Mononuclear cell (primary cell): ENCODE measurements around the gene LPP. TPM values are rescaled to one million over a fixed set of nuclear protein-coding genes. Genes with fewer than 3 reads are reported as not detected.

Source experiments
- H3K27me3 ChIP-seq: 2 replicates; pipeline ENCODE4 v1.6.0; 2011; ENCODE audit warnings: low read length, control low read depth; ENCODE audit not compliant: insufficient read depth
- H3K4me1 ChIP-seq: 2 replicates; pipeline ENCODE4 v1.5.1; 2011; ENCODE audit warnings: mild to moderate bottlenecking, low read length, control low read depth; ENCODE audit not compliant: insufficient read depth
- H3K4me3 ChIP-seq: 2 replicates; pipeline ENCODE4 v1.5.1; 2011; ENCODE audit warnings: mild to moderate bottlenecking, low read length, moderate library complexity
- H3K9me3 ChIP-seq: 2 replicates; pipeline ENCODE4 v1.5.1; 2011; ENCODE audit warnings: low read depth, mild to moderate bottlenecking, control low read depth, low read length
- total RNA-seq: library from RNA; depleted of rRNA; stranded (reverse); fragments of >200 nt; gene quantifications from one replicate; pipeline ENCODE4 v1.2.3, GENCODE V29; 2012

The LPP gene
- total RNA-seq, 1 donor: 32.5 TPM

GRCh38 chr3:188825901-188826300, 671.9 kb downstream of the LPP start:
- Histone ChIP-seq H3K27me3 (no peaks in the 10 kb centered on the region), H3K4me3 (no peak overlapping the region), H3K4me1 (peaks cover 37% of the 10 kb centered on the region), H3K9me3 (no peaks in the 10 kb centered on the region)

- Histone ChIP-seq H3K9me3 (no peaks in the 10 kb centered on the region), H3K4me3 (no peak overlapping the region), H3K4me1 (peaks cover 40% of the 10 kb centered on the region), H3K27me3 (no peaks in the 10 kb centered on the region)
Measured at GRCh38 chr3:188826574-188826973, 672.6 kb downstream of the LPP start.

- H3K9me3 ChIP-seq: no peaks in the 10 kb centered on the region
Measured at GRCh38 chr3:188827103-188827502, 673.1 kb downstream of the LPP start.

GRCh38 chr3:188827576-188827975, 673.6 kb downstream of the LPP start:
- no peaks in the 10 kb centered on the region for H3K9me3 ChIP-seq
- peaks cover 34% of the 10 kb centered on the region for H3K4me1 ChIP-seq
- no peak overlapping the region for H3K4me3 ChIP-seq
- no peaks in the 10 kb centered on the region for H3K27me3 ChIP-seq

More at GRCh38 chr3:188827103-188827502, 673.1 kb downstream of the LPP start:
- Histone ChIP-seq H3K27me3 (no peaks in the 10 kb centered on the region), H3K4me1 (peaks cover 38% of the 10 kb centered on the region), H3K4me3 (no peak overlapping the region)

- Histone ChIP-seq H3K9me3 (no peaks in the 10 kb centered on the region), H3K4me3 (no peak overlapping the region), H3K27me3 (no peaks in the 10 kb centered on the region), H3K4me1 (peaks cover 26% of the 10 kb centered on the region)
Measured at GRCh38 chr3:188829130-188829529, 675.2 kb downstream of the LPP start.

- H3K4me3 ChIP-seq: no peak overlapping the region
- H3K27me3 ChIP-seq: no peaks in the 10 kb centered on the region
- peaks cover 30% of the 10 kb centered on the region for H3K4me1 ChIP-seq
- H3K9me3 ChIP-seq: no peaks in the 10 kb centered on the region
Measured at GRCh38 chr3:188829576-188829975, 675.6 kb downstream of the LPP start.

- H3K4me3 ChIP-seq: no peak overlapping the region
- no peaks in the 10 kb centered on the region for H3K27me3 ChIP-seq
- peaks cover 31% of the 10 kb centered on the region for H3K4me1 ChIP-seq
- H3K9me3 ChIP-seq: no peaks in the 10 kb centered on the region
Measured at GRCh38 chr3:188830893-188831292, 676.9 kb downstream of the LPP start.

GRCh38 chr3:188832146-188832545, 678.2 kb downstream of the LPP start:
- H3K9me3 ChIP-seq: no peaks in the 10 kb centered on the region
- no peak overlapping the region for H3K4me3 ChIP-seq
- no peaks in the 10 kb centered on the region for H3K27me3 ChIP-seq
- peaks cover 31% of the 10 kb centered on the region for H3K4me1 ChIP-seq

GRCh38 chr3:188832961-188833721, 679.2 kb downstream of the LPP start:
- H3K27me3 ChIP-seq: no peaks in the 10 kb centered on the region
- no peaks in the 10 kb centered on the region for H3K9me3 ChIP-seq
- no peak overlapping the region for H3K4me3 ChIP-seq
- peaks cover 31% of the 10 kb centered on the region for H3K4me1 ChIP-seq

- Histone ChIP-seq H3K4me3 (no peak overlapping the region), H3K27me3 (no peaks in the 10 kb centered on the region), H3K9me3 (no peaks in the 10 kb centered on the region), H3K4me1 (peaks cover 28% of the 10 kb centered on the region)
Measured at GRCh38 chr3:188834349-188834748, 680.4 kb downstream of the LPP start.

- H3K4me3 ChIP-seq: no peak overlapping the region
- H3K27me3 ChIP-seq: no peaks in the 10 kb centered on the region
- H3K4me1 ChIP-seq: peaks cover 40% of the 10 kb centered on the region
- H3K9me3 ChIP-seq: no peaks in the 10 kb centered on the region
Measured at GRCh38 chr3:188839187-188839695, 685.3 kb downstream of the LPP start.

- peaks cover 39% of the 10 kb centered on the region for H3K4me1 ChIP-seq
- H3K9me3 ChIP-seq: no peaks in the 10 kb centered on the region
- no peaks in the 10 kb centered on the region for H3K27me3 ChIP-seq
- H3K4me3 ChIP-seq: no peak overlapping the region
Measured at GRCh38 chr3:188840290-188840689, 686.3 kb downstream of the LPP start.

GRCh38 chr3:188841906-188842305, 687.9 kb downstream of the LPP start:
- H3K4me3 ChIP-seq: no peak overlapping the region
- H3K9me3 ChIP-seq: no peaks in the 10 kb centered on the region
- H3K27me3 ChIP-seq: no peaks in the 10 kb centered on the region
- peaks cover 39% of the 10 kb centered on the region for H3K4me1 ChIP-seq

GRCh38 chr3:188842639-188843038, 688.7 kb downstream of the LPP start:
- no peaks in the 10 kb centered on the region for H3K27me3 ChIP-seq
- H3K4me3 ChIP-seq: no peak overlapping the region
- no peaks in the 10 kb centered on the region for H3K9me3 ChIP-seq
- H3K4me1 ChIP-seq: peaks cover 39% of the 10 kb centered on the region

GRCh38 chr3:188844096-188844495, 690.1 kb downstream of the LPP start:
- no peaks in the 10 kb centered on the region for H3K9me3 ChIP-seq
- peaks cover 39% of the 10 kb centered on the region for H3K4me1 ChIP-seq
- no peak overlapping the region for H3K4me3 ChIP-seq
- H3K27me3 ChIP-seq: no peaks in the 10 kb centered on the region

- Histone ChIP-seq H3K4me1 (peaks cover 33% of the 10 kb centered on the region), H3K27me3 (no peaks in the 10 kb centered on the region), H3K9me3 (no peaks in the 10 kb centered on the region), H3K4me3 (no peak overlapping the region)
Measured at GRCh38 chr3:188845514-188845913, 691.6 kb downstream of the LPP start.
